Activated CD8-positive, alpha-beta memory T cell treated with anti-CD3 and anti-CD28 coated beads for 36 hours (primary cell): ENCODE data around the gene NOD2. TPM values are rescaled to one million over a fixed set of nuclear protein-coding genes. Genes with fewer than 3 reads are reported as not detected.

ENCODE experiments used
- CTCF ChIA-PET: fragments of 350-600 bp; sonication (Branson Sonifier 250); formaldehyde crosslinking; loops from one replicate; lab custom pipeline; 2021; ENCODE audit warnings: antibody characterized with exemption; lab: Charles Lee
- POLR2A ChIA-PET: fragments of 350-600 bp; sonication (Branson Sonifier 250); formaldehyde crosslinking; loops from one replicate; lab custom pipeline; 2021; ENCODE audit warnings: antibody characterized with exemption; lab: Charles Lee
- total RNA-seq, 2 experiments: library from RNA; stranded (reverse); gene quantifications; one replicate each; pipeline ENCODE4 v1.2.3, GENCODE V29; 2021

NOD2 gene
- total RNA-seq, 2 experiments from 2014 or later: 2.3 to 3.8 TPM

DNA sequence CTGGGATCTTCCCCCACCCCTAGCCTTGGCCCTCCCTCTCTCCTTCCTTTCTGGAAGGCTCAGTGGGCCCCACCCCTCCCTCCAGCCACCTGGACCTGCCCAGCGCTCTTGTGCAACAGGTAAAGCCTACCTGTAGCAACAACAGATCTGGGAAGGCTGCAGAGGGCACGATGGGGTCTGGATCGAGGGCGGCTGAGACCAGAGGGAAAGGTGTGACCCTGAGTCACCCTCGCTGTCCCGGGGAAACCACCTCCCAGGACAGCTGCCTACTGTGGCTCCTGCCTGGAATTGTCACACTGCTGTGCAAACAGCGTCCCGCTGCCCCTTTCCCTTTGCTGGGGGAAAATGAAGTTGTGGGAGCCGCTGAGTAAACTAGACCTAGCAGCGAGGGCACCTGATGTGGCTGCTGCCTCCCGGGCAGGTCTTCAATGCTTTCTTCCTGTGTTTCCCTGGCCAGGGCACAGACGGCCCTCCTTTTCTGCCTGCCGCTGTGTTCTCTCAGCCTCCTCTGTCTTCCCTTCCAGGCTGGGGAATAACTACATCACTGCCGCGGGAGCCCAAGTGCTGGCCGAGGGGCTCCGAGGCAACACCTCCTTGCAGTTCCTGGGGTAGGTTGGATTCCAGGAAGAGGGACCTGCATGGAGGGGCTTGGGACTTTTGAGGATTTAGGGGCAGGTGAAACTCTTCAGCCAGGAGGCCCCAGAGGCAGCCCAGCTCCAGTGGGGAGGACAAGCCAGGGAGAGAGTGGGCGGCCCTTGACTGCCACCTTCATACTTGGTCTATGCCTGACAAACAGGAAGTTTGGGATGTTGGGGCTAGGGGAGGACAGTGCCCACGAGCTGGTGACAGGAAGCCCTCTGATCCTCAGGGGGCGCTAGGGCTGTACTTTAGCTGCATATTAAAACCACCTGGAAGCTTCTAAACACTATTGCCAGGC, 26.3 kb downstream of the NOD2 start:
- ChIA-PET CTCF (interaction anchor here (1.8 kb wide), 1 partner anchor 16 kb away, joined by 4 read pairs; no protein-coding TSS in a partner anchor), POLR2A (no interaction called here)

DNA sequence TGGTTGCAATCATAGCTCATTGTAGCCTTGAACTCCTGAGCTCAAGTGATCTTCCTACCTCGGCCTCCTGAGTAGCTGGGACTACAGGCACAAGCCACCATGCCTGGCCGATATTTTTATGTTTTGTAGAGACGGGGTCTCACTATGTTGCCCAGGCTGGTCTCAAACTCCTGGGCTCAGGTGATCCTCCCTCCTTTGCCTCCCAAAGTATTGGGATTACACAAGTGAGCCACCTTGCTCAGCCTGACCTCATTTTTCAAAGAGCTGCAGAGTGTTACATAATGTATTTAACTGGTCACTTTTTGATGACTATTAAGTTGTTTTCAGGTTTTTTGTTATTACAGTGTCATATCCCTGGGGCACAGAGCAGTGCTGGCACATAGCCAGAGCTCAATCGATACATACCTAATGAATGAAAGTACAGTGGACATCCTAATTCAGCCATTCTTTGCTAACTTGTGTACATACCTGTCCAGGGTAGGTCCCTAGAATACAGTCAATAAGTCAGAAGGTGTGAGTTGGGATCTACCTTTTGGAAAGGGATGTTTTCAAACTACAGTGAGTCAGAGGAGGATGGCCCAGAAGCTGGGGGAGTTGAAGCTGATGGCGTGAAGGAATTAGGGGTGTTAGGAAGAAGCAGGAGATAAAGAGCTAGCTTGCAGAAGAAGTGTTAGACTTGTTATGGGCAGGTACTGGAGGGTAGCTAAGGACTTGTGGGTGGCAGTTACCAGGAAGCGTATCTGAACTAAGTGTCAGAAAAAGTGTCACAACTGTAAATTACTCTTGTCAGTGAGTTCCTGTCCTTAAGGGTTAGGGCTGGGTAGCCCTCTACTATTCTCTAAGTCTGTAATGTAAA, 28.4 kb downstream of the NOD2 start:
- POLR2A ChIA-PET: no interaction called here
- CTCF ChIA-PET: interaction anchor here (1.1 to 1.8 kb wide), 2 partner anchors 14 to 85 kb away, joined by 4 read pairs; no protein-coding TSS in a partner anchor

DNA sequence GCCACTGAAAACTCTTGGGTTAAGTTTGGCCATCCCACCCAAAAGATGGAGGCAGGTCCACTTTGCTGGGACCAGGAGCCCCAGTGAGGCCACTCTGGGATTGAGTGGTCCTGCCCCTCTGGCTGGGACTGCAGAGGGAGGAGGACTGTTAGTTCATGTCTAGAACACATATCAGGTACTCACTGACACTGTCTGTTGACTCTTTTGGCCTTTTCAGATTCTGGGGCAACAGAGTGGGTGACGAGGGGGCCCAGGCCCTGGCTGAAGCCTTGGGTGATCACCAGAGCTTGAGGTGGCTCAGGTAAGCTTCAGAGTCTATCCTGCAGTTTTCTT, 29.0 kb downstream of the NOD2 start:
- CTCF ChIA-PET: interaction anchor here (1.1 kb wide), 1 partner anchor 84 kb away, joined by 4 read pairs; no protein-coding TSS in a partner anchor
- POLR2A ChIA-PET: interaction anchor here (0.6 kb wide), 1 partner anchor 9 kb away, joined by 3 read pairs; no protein-coding TSS in a partner anchor

DNA sequence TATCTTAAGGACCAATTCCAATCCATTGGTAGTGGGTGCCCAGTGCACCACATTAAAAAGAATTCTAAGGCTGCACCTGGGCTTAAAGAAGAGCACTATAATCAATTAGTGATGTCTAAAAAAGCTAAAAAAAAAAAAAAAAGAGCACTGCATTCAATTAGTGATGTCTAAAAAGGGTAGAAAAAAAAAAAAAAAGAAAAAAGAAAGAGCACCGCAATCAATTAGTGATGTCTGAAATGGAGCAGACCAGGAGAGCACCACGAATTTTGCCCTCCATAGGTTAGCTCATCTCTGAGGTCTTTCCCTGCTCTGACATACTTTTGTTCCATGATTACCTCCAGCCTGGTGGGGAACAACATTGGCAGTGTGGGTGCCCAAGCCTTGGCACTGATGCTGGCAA, 29.6 kb downstream of the NOD2 start:
- POLR2A ChIA-PET: interaction anchor here (0.6 kb wide), 1 partner anchor 9 kb away, joined by 3 read pairs; no protein-coding TSS in a partner anchor
- CTCF ChIA-PET: no interaction called here

DNA sequence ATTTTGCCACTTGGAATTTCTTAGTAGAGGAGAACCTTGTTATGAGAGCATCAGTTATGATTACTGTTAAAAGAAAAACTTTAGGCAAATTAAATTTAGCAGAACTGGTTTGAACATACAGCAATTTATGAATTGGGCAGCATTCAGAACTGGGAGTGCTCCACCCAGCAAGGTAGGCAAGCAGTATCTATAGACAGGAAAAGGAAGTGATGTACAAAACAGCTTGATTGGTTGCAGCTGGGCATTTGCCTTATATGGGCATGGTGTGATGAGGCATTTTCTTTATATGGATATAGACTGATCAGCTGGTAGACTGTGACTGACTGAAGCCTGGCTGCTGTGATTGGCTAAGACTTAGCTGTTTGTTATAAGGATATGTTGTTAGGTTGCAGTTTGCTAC, 30.9 kb downstream of the NOD2 start:
- CTCF ChIA-PET: no interaction called here
- POLR2A ChIA-PET: no interaction called here

DNA sequence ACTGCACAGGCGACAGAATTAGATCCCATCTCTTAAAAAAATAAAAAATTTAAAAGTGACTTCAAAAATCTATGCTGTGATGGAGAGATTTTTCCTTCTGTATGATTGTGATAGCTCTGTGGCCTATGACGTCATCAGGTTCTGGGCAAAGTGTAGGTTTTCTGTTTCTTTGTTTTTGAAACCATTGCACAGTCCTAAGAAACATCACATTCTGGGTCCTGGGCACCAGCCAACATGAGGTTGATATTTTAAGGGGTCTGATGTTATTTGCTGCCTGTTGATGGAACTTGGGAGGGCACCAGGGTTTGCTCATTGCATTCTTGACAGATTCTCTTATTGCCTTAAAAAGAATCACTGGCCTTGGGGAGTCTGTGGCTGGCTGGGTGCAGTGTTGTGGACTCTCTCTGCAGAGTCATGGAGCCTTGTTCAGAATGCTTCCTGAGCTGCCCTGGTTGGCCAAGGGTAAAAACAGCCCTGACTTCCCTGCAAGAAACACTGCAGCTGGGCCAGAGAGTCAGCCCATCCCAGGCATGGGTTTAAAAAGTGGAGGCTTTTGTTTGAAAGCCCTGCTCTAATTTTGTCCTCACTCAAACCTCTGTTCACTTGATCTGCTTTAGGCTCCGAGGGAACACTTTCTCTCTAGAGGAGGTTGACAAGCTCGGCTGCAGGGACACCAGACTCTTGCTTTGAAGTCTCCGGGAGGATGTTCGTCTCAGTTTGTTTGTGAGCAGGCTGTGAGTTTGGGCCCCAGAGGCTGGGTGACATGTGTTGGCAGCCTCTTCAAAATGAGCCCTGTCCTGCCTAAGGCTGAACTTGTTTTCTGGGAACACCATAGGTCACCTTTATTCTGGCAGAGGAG, 38.0 kb downstream of the NOD2 start:
- POLR2A ChIA-PET: interaction anchor here (0.6 kb wide), 1 partner anchor 9 kb away, joined by 3 read pairs; no protein-coding TSS in a partner anchor

DNA sequence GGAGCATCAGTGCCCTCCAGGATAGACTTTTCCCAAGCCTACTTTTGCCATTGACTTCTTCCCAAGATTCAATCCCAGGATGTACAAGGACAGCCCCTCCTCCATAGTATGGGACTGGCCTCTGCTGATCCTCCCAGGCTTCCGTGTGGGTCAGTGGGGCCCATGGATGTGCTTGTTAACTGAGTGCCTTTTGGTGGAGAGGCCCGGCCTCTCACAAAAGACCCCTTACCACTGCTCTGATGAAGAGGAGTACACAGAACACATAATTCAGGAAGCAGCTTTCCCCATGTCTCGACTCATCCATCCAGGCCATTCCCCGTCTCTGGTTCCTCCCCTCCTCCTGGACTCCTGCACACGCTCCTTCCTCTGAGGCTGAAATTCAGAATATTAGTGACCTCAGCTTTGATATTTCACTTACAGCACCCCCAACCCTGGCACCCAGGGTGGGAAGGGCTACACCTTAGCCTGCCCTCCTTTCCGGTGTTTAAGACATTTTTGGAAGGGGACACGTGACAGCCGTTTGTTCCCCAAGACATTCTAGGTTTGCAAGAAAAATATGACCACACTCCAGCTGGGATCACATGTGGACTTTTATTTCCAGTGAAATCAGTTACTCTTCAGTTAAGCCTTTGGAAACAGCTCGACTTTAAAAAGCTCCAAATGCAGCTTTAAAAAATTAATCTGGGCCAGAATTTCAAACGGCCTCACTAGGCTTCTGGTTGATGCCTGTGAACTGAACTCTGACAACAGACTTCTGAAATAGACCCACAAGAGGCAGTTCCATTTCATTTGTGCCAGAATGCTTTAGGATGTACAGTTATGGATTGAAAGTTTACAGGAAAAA, 38.8 kb downstream of the NOD2 start:
- POLR2A ChIA-PET: interaction anchor here (0.6 kb wide), 1 partner anchor 10 kb away, joined by 3 read pairs; no protein-coding TSS in a partner anchor
- CTCF ChIA-PET: no interaction called here

More for the DNA sequence above, 38.0 kb downstream of the NOD2 start:
- CTCF ChIA-PET: interaction anchor here (0.9 to 1.1 kb wide), 2 partner anchors 14 to 25 kb away, joined by 3 to 5 read pairs; no protein-coding TSS in a partner anchor

DNA sequence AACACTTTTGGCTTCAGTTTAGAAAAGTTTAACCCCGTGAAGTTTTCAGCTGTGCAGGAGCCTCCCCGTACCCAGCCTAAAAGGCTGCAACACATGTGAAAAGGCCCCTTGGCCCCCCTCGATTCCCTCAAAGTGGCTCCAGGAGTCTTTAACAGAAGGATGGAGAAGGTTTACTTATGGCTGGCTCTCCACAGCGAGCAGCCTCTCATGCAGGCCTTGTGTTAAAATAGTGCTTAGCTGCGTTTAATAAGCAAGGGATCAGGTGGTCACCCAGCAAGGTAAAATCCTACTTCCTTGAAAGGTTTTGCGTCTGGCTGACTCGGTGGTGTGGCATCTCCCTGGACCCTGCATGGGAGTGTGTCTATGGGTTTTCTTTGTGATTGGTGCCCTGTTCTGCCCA, 40.1 kb downstream of the NOD2 start:
- CTCF ChIA-PET: no interaction called here
- POLR2A ChIA-PET: no interaction called here

DNA sequence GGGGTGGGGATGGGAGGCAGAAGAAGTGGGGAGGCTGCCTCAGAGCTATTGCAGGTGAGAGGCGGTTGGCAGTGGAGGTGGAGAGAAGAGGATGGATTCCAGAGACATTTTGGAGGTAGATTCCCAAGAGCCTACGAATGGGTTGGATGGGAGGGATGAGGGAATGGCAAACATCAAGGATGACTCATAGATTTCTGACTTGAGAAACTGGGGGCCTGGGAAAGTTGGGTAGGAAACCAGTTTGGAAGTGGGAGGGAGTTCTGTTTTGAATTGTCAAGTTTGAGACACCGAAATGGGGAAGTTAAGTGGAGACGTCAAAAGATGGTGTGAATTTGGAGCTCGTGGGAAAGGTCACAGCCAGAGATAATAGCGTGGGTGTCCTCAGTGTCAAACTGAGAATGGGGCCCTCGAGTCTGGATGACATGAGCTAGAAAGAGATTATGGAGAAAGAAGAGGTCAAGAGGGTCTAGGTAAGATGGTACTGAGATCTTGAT, 42.3 kb downstream of the NOD2 start:
- ChIA-PET POLR2A (no interaction called here), CTCF (interaction anchor here (0.8 to 1.0 kb wide), 3 partner anchors 15 to 71 kb away, joined by 3 to 4 read pairs (median 3); no protein-coding TSS in a partner anchor)

DNA sequence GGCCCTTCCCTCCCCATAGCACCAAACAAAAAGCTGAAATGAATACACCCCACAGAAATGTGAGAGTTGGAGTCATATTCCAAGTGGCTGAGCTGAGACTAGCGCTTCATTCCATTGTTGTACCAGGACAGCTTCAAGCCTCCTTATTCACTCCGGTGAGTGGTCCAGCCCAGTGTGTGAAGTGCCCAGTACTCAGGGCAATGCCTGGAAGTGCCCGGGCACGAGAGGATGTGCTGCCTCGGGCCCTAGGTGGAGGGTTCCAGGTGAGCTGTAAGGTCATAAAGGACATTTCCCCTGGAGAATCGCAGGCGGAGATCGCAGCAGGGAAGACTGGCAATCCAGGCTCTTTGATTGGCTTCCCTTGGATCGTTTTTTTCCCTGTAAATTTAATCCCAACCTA, 43.0 kb downstream of the NOD2 start:
- ChIA-PET CTCF (interaction anchor here (0.8 to 1.0 kb wide), 3 partner anchors 16 to 70 kb away, joined by 3 to 4 read pairs (median 3); no protein-coding TSS in a partner anchor), POLR2A (no interaction called here)

DNA sequence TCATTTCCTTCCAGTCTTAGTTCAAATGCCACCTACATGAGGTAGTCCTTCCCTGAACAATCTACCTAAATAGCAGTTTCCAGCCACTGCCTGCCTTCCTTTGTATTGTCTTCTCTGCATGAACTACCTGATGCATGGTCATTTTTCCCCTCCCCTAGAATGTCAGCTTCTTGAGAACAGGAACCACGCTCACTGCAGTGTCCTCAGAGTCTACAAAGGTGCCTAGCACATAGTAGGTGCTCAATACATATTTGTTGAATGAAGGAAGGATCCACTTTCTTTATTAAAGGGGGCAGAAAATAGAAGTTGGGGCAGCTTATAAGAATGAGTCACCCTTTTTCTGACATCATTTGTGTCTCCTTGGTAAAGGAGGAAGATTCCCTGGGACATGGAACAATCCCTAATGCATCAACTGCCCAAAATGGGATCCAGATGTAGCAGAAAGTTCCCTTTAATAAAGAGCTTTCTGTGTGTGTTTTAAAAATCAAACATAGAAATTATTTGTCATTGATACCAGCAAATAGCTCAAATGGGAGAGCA, 44.1 kb downstream of the NOD2 start:
- CTCF ChIA-PET: no interaction called here
- POLR2A ChIA-PET: no interaction called here

DNA sequence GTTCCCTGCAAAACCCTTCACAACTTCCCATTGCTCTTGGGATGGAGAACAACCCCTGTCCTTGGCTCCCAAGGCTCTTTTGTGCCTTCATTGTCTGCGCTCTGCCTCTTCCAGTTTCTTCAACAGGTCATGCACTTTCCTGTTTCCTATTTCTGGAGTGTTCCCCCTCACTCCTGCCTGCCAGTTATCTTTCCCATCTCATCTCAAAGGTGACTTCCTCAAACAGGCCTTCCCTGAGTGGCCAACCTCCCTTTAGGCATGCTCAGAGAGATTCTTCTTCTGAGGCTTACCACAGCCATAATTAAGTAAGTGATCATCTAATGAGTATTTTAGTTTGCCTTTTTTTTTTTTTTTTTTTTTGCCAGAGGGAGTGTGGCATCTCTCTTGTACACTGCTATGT, 45.6 kb downstream of the NOD2 start:
- ChIA-PET CTCF (no interaction called here), POLR2A (no interaction called here)

DNA sequence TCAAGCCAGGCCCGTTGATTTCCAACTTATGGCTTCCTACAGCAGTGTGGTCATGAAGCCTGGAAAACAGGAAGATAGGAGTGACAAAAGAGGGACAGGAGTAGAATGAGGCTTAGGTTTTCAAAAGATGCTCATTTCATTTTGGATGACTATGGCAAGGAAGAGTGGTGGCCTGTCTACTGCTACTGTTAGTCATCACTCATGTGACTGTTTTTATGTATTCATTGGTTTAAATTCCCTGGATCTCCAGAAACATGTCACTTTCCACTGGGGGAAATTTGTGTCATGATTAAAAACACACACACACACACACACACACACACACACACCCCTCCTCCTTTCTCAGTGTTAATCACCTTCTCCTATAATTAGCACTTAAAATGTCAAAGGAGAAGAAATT, 47.3 kb downstream of the NOD2 start:
- CTCF ChIA-PET: no interaction called here
- POLR2A ChIA-PET: interaction anchor here (1.3 kb wide), 1 partner anchor 56 kb away, joined by 4 read pairs; no protein-coding TSS in a partner anchor

DNA sequence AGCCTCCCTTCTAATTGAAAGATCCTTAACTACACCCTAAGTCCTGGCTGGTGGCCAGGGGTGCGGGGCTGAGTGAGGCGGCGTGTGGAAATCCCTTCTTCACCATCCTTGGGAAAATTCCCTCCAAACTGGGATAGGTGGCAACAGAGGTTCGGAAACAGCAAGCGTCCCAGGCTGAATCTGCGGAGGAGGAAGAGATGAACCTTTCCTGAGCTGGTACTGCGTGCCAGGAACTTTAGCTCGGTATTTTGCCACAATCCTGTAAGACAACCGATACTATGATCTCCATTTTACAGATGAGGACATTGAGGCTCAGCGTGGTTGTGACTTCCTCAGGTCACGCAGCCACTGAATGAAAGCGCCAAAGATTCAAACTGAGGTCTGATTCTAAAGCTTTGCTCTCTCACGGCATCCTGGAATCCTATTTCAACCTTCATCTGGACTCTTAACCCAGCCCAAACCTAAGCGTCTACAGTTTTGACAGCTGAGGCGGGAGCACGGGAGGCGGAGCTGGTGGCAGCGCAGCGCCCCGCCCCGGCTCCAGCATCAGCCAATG, 47.9 kb downstream of the NOD2 start:
- ChIA-PET POLR2A (interaction anchor here (0.7 to 1.3 kb wide), 4 partner anchors 38 to 60 kb away, joined by 3 to 5 read pairs (median 4); partner anchors contain the start of gene SNX20), CTCF (interaction anchor here (0.8 kb wide), 3 partner anchors 57 to 76 kb away, joined by 3 to 8 read pairs (median 3); no protein-coding TSS in a partner anchor)

DNA sequence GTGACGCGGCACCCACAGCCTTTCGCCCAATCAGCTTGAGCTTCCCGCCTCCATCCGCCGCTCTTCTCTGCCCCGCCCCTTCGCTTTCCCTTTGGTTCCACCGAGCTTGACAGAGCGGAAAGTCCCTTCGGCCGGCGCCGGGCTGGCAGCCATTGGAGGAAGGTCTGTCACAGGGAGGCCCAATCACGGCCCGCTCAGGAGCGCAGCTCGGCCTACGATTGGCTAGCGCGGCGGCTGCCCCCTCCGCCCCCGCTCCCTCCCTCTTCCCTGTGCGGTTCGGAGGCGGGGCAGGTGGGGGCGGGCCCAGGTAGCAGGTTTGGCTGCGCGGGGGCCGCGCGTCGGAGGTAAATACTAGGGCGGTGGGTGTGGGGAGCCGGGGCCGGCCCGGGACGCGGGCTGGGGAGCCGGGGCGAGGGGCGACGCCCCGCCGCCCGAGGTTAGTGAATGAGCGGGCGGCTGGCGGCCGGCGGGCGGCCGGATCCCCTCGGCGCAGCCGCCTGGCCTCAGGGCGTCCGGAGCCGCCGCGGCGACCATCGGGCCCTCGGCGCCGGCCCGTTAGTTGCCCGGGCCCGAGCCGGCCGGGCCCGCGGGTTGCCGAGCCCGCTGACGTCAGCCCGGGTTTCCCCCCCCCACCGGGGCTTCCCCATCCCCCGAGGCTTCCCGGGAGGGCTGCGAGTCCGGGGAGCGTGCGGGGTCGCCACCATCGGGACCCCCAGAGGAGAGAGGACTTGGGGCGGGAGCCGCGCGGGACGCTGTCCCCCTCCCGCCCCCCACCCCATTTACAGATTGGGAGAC, 48.6 kb downstream of the NOD2 start, which contains the start of gene CYLD:
Gene CYLD (plus strand): TSS at position 306 of the 795 bp plus-strand sequence. CDS start 7,613 bp downstream, outside the sequence.
- ChIA-PET CTCF (interaction anchor here (0.8 kb wide), 3 partner anchors 58 to 77 kb away, joined by 3 to 8 read pairs (median 3); no protein-coding TSS in a partner anchor), POLR2A (interaction anchor here (0.7 to 1.3 kb wide), 5 partner anchors 39 to 61 kb away, joined by 3 to 5 read pairs (median 3); partner anchors contain the start of gene SNX20)
